ENCODE measurements around the gene ABCA1. TPM values are rescaled to one million over a fixed set of nuclear protein-coding genes. Genes with fewer than 3 reads are reported as not detected.
A peak's percentile ranks its signal among the peaks of the same experiment; 100 is the strongest.

The ABCA1 gene
- total and polyA plus RNA-seq, 5 donors from 2014 or later, result 0.14 to 4.3 (median 0.41) TPM

DNA sequence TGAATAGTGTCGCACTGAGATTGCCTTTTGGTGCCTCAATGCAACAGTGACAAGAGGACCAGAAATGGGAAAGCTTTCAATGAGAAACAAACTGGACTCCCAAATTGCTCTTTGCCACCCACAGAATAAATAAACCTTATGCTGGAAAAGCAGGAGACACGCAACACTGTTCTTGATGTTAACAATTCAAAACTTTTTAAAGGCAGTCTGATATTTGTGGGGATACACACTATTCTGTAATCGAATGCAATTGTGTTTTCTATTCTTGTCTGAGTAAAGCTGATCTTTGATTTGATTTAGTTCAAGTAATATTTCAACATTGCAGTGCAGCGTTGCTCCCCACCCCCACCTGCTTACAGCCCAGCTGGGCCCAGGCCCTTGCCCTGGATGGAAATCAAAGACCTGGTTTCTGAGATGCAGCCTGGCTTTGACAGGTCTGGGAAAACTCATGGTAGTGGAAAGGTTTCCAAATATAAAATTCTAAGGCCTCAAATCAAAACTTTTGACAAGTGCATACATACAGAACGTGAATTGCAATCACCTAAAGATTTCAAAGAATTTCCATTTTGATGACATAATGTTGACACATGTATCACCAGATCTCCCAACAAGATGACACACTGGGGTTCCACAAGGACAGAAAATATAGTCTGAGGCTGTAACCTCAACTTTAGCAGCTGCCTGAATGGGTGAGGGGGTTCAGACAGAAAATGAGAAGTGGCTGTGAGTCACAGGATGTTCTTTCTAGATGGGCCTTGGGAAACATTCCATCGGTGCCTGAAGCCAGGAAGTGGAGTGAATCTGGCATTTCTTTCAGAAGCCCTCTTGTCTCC, 55.1 kb downstream of the ABCA1 start:
- no peak for DNase-seq
- Mint-ChIP-seq H3K9me3 (peaks cover 0 to 2% (median 0%) of the 10 kb centered on the region in 7 donors), H3K36me3 (no peaks in the 10 kb centered on the region), H3K27me3 (no peaks in the 10 kb centered on the region), H3K4me3 (no peak overlapping the region), H3K27ac (no peak overlapping the region), H3K4me1 (peaks cover 0 to 2% (median 0%) of the 10 kb centered on the region in 4 donors)
- Histone ChIP-seq H3K36me3 (ENCODE audit: control insufficient read depth, insufficient read depth, low read length) (no peaks in the 10 kb centered on the region), H3K27ac (ENCODE audit: insufficient read depth, low read length, poor library complexity, severe bottlenecking) (no peak overlapping the region), H3K4me3 (ENCODE audit: low read depth, low read length) (no peak overlapping the region), H3K27me3 (ENCODE audit: control insufficient read depth, insufficient read depth, low read length) (no peaks in the 10 kb centered on the region), H3K4me1 (ENCODE audit: control insufficient read depth, insufficient read depth, low read length, poor library complexity, severe bottlenecking) (no peaks in the 10 kb centered on the region), H3K9me3 (ENCODE audit: control insufficient read depth in 2 of 2, low read length in 2 of 2) (no peaks in the 10 kb centered on the region)
- peak; percentile 23 to 39 for ATAC-seq (ENCODE audit: low read depth in 2 of 2)

DNA sequence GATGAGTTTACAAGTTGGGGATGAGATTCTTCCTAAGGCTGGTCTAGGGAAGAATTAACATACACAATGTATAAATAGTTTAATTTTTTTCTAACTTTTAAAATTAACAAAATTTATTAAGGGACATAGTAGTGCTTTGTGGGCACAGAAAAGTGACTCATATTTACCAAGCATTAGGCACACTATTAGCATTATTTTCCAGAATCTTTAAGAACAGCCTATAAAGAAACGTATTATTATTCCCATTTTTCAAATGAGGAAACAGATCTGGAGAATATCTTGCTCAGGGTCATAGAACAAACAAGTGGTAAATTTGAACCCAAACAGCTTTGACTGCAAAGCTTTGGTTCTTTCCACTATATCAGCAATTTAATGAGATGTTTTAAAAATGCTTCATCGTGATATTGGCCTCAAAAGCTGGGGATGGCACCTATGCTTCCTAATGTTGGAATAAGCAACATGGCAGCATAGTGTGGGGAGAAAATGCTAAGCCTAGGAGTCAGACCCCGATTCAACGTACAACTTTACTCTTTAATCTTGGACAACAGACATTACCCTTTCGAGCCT, 55.9 kb downstream of the ABCA1 start:
- Histone ChIP-seq H3K4me3 (ENCODE audit: low read depth, low read length) (no peak overlapping the region), H3K27ac (ENCODE audit: insufficient read depth, low read length, poor library complexity, severe bottlenecking) (no peak overlapping the region), H3K36me3 (ENCODE audit: control insufficient read depth, insufficient read depth, low read length) (no peaks in the 10 kb centered on the region), H3K4me1 (ENCODE audit: control insufficient read depth, insufficient read depth, low read length, poor library complexity, severe bottlenecking) (no peaks in the 10 kb centered on the region), H3K27me3 (ENCODE audit: control insufficient read depth, insufficient read depth, low read length) (no peaks in the 10 kb centered on the region), H3K9me3 (ENCODE audit: control insufficient read depth in 2 of 2, low read length in 2 of 2) (no peaks in the 10 kb centered on the region)
- no peak overlapping the region for H3K4me3 Mint-ChIP-seq
- H3K36me3 Mint-ChIP-seq, result no peaks in the 10 kb centered on the region
- H3K9me3 Mint-ChIP-seq, result peaks cover 0 to 2% (median 0%) of the 10 kb centered on the region in 7 donors
- H3K4me1 Mint-ChIP-seq, result peaks cover 0 to 2% (median 0%) of the 10 kb centered on the region in 4 donors
- no peaks in the 10 kb centered on the region for H3K27me3 Mint-ChIP-seq
- DNase-seq (no peak), ATAC-seq (ENCODE audit: low read depth in 2 of 2) (no peak)
- no peak overlapping the region for H3K27ac Mint-ChIP-seq

DNA sequence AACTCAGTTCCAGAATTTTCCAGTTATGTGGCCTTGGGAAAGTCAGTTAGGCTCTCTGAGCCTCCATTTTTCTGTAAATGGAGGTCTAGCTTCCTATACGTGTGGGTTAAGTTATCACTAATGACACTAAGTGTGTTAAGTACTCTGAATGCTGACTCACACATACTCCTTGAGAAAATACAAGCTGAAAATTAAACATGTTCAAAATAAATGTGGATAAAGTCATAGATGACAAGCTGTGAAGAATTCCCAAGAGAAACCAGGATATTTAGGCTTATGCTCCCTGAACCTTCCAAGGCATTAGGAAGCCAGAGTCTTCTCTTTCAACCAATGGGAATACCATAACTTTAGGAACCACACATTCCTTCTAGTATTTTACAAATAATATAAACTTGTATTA, 58.1 kb downstream of the ABCA1 start:
- no peaks in the 10 kb centered on the region for H3K27me3 Mint-ChIP-seq
- H3K27ac Mint-ChIP-seq, result no peak overlapping the region
- ATAC-seq (ENCODE audit: low read depth in 2 of 2) (no peak), DNase-seq (no peak)
- Histone ChIP-seq H3K27ac (ENCODE audit: insufficient read depth, low read length, poor library complexity, severe bottlenecking) (no peak overlapping the region), H3K36me3 (ENCODE audit: control insufficient read depth, insufficient read depth, low read length) (no peaks in the 10 kb centered on the region), H3K27me3 (ENCODE audit: control insufficient read depth, insufficient read depth, low read length) (no peaks in the 10 kb centered on the region), H3K4me1 (ENCODE audit: control insufficient read depth, insufficient read depth, low read length, poor library complexity, severe bottlenecking) (no peaks in the 10 kb centered on the region), H3K9me3 (ENCODE audit: control insufficient read depth in 2 of 2, low read length in 2 of 2) (no peaks in the 10 kb centered on the region), H3K4me3 (ENCODE audit: low read depth, low read length) (no peak overlapping the region)
- H3K4me3 Mint-ChIP-seq, result no peak overlapping the region
- no peaks in the 10 kb centered on the region for H3K36me3 Mint-ChIP-seq
- H3K4me1 Mint-ChIP-seq, result peaks cover 0 to 5% (median 0%) of the 10 kb centered on the region in 4 donors
- H3K9me3 Mint-ChIP-seq, result peaks cover 0 to 2% (median 0%) of the 10 kb centered on the region in 7 donors

DNA sequence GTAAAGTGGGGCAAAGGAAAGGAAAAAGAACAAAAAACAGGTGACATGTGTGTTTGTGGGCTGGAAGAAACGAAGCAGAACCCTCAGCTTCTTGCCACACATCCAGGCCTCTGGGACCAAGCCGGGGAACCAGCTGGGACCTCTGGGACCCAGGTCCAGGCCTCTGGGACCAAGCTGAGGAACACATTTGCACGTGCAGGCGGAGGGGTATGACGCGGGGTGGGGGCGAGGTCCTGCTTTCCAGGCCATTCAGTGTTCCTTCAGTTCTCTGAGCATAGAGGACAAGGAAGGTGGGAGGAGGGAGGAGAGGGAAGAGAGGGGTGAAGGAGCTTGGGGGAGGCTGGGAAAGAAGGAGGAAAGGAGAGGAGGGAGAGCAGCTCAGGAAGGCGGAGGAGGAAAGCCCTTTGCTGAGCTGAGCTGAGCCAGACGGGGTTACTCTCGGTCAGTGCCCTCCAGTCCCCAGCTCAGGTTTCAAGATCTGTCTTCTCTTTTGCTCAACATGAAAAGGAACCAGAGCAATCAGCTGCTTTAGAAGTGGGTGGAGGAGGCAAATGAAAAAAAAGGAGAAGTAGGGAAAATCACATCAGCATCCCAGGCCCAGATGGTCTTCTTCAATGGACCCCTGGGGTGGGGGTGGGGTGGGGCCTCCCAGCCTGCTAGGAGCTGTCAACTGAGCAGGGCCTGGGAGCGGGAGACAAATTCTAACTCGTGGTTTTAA, 59.1 kb downstream of the ABCA1 start:
- DNase-seq, result no peak
- H3K4me3 Mint-ChIP-seq, result no peak overlapping the region

DNA sequence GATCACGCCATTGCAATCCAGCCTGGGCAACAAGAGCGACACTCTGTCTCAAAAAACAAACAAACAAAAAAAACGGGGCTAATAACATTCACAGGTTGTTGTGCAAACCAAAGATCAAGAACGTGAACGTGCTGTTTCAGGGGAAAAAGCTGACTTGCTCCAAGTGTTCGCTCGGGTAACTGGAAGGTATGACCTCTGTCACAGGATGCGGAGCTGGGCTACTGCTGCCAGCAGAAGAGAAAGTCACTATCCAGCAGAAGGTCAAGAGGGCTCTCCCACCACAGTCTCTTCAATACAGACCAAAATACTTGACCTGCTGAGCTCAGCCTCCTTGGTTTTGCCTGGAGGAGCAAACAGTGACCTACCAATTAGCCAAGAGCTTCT, 59.7 kb downstream of the ABCA1 start:
- no peak for DNase-seq
- no peak overlapping the region for H3K27ac Mint-ChIP-seq
- Histone ChIP-seq H3K4me1 (ENCODE audit: control insufficient read depth, insufficient read depth, low read length, poor library complexity, severe bottlenecking) (no peaks in the 10 kb centered on the region), H3K9me3 (ENCODE audit: control insufficient read depth in 2 of 2, low read length in 2 of 2) (no peaks in the 10 kb centered on the region), H3K36me3 (ENCODE audit: control insufficient read depth, insufficient read depth, low read length) (no peaks in the 10 kb centered on the region), H3K27me3 (ENCODE audit: control insufficient read depth, insufficient read depth, low read length) (no peaks in the 10 kb centered on the region), H3K4me3 (ENCODE audit: low read depth, low read length) (no peak overlapping the region), H3K27ac (ENCODE audit: insufficient read depth, low read length, poor library complexity, severe bottlenecking) (no peak overlapping the region)
- peaks cover 0 to 6% (median 1%) of the 10 kb centered on the region in 4 donors for H3K4me1 Mint-ChIP-seq
- peaks cover 0 to 2% (median 0%) of the 10 kb centered on the region in 7 donors for H3K9me3 Mint-ChIP-seq
- no peak overlapping the region for H3K4me3 Mint-ChIP-seq
- no peaks in the 10 kb centered on the region for H3K36me3 Mint-ChIP-seq
- ATAC-seq (ENCODE audit: low read depth in 2 of 2), result no peak
- H3K27me3 Mint-ChIP-seq, result no peaks in the 10 kb centered on the region

More for the DNA sequence above, 59.1 kb downstream of the ABCA1 start:
- H3K27ac Mint-ChIP-seq, result no peak overlapping the region
- Histone ChIP-seq H3K27me3 (ENCODE audit: control insufficient read depth, insufficient read depth, low read length) (no peaks in the 10 kb centered on the region), H3K27ac (ENCODE audit: insufficient read depth, low read length, poor library complexity, severe bottlenecking) (no peak overlapping the region), H3K36me3 (ENCODE audit: control insufficient read depth, insufficient read depth, low read length) (no peaks in the 10 kb centered on the region), H3K9me3 (ENCODE audit: control insufficient read depth in 2 of 2, low read length in 2 of 2) (no peaks in the 10 kb centered on the region), H3K4me3 (ENCODE audit: low read depth, low read length) (no peak overlapping the region), H3K4me1 (ENCODE audit: control insufficient read depth, insufficient read depth, low read length, poor library complexity, severe bottlenecking) (no peaks in the 10 kb centered on the region)
- H3K9me3 Mint-ChIP-seq, result peaks cover 0 to 2% (median 0%) of the 10 kb centered on the region in 7 donors
- peaks cover 0 to 5% (median 0%) of the 10 kb centered on the region in 4 donors for H3K4me1 Mint-ChIP-seq
- ATAC-seq (ENCODE audit: low read depth in 2 of 2), result peak; percentile 8 to 42
- no peaks in the 10 kb centered on the region for H3K36me3 Mint-ChIP-seq
- no peaks in the 10 kb centered on the region for H3K27me3 Mint-ChIP-seq

DNA sequence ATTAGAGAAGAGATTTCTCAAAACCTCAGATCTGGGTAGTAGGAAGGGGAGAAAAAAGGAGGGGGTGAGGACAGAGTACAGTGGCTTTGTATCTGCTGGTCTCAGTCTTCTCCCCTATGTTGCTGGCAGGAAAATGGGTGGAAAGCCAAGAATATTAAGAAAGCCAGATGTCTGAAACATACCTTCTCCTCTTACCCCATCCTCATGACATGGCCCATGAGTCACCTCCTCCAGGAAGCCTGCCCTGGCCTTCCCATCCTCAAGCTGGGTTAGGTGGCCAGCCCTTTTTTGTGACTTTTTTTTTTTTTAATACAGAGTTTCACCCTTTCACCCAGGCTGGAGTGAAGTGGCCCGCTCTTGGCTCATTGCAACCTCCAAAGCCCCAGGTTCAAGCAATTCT, 61.8 kb downstream of the ABCA1 start:
- Histone ChIP-seq H3K9me3 (ENCODE audit: control insufficient read depth in 2 of 2, low read length in 2 of 2) (no peaks in the 10 kb centered on the region), H3K4me3 (ENCODE audit: low read depth, low read length) (no peak overlapping the region), H3K36me3 (ENCODE audit: control insufficient read depth, insufficient read depth, low read length) (no peaks in the 10 kb centered on the region), H3K27me3 (ENCODE audit: control insufficient read depth, insufficient read depth, low read length) (no peaks in the 10 kb centered on the region), H3K4me1 (ENCODE audit: control insufficient read depth, insufficient read depth, low read length, poor library complexity, severe bottlenecking) (no peaks in the 10 kb centered on the region), H3K27ac (ENCODE audit: insufficient read depth, low read length, poor library complexity, severe bottlenecking) (no peak overlapping the region)
- DNase-seq (no peak), ATAC-seq (ENCODE audit: low read depth in 2 of 2) (no peak)
- H3K27ac Mint-ChIP-seq, result no peak overlapping the region
- no peaks in the 10 kb centered on the region for H3K27me3 Mint-ChIP-seq
- no peaks in the 10 kb centered on the region for H3K36me3 Mint-ChIP-seq
- no peak overlapping the region for H3K4me3 Mint-ChIP-seq
- H3K4me1 Mint-ChIP-seq, result peaks cover 0 to 6% (median 5%) of the 10 kb centered on the region in 4 donors
- no peaks in the 10 kb centered on the region for H3K9me3 Mint-ChIP-seq

DNA sequence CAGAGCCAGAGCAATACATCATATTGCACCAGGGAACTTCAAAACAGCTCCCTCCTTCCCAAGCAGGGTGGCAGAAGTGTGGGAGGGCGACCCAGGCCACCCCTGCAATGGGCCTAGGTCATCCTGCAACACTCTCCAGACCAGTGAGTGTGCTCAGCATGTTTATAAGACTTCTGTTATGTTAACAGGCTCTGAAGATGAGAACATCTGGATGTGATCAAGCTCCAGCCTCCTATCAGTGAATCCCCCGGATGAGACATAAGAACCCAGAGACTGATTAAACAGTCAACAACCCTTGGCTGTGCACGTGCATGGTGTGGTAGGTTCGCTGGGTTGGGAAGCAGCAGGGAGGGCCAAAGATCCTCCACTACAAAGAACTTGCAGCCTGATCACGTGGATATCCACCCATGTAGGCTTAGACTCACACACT, 63.3 kb downstream of the ABCA1 start:
- no peaks in the 10 kb centered on the region for H3K9me3 Mint-ChIP-seq
- no peak overlapping the region for H3K4me3 Mint-ChIP-seq
- Histone ChIP-seq H3K27ac (ENCODE audit: insufficient read depth, low read length, poor library complexity, severe bottlenecking) (no peak overlapping the region), H3K36me3 (ENCODE audit: control insufficient read depth, insufficient read depth, low read length) (no peaks in the 10 kb centered on the region), H3K4me1 (ENCODE audit: control insufficient read depth, insufficient read depth, low read length, poor library complexity, severe bottlenecking) (no peaks in the 10 kb centered on the region), H3K4me3 (ENCODE audit: low read depth, low read length) (no peak overlapping the region), H3K27me3 (ENCODE audit: control insufficient read depth, insufficient read depth, low read length) (no peaks in the 10 kb centered on the region), H3K9me3 (ENCODE audit: control insufficient read depth in 2 of 2, low read length in 2 of 2) (no peaks in the 10 kb centered on the region)
- ATAC-seq (ENCODE audit: low read depth in 2 of 2) (no peak), DNase-seq (no peak)
- no peaks in the 10 kb centered on the region for H3K36me3 Mint-ChIP-seq
- no peaks in the 10 kb centered on the region for H3K27me3 Mint-ChIP-seq
- H3K27ac Mint-ChIP-seq, result no peak overlapping the region
- peaks cover 0 to 6% (median 5%) of the 10 kb centered on the region in 4 donors for H3K4me1 Mint-ChIP-seq

All from CD4-positive, CD25-positive, alpha-beta regulatory T cell (primary cell).